PC-3 (cell line): ENCODE measurements around the gene MLST8. TPM values are rescaled to one million over a fixed set of nuclear protein-coding genes. Genes with fewer than 3 reads are reported as not detected.
A peak's percentile ranks its signal among the peaks of the same experiment; 100 is the strongest.

Experiments used
- ATAC-seq: fragments of 200-7000 bp; cut with Tn5 transposase; 2 replicates; pipeline ENCODE4 v1.9.1; 2020; ENCODE audit warnings: mild to moderate bottlenecking, moderate library complexity
- BruUV-seq: library from RNA; stranded (reverse); fragments of 400-500 nt; replicated peaks from 2 replicates; lab custom pipeline; 2021; lab: Mats Ljungman, UMichigan
- CTCF ChIA-PET: fragments of 300-600 bp; sonication (Branson Sonifier 250); formaldehyde crosslinking; loops from one replicate; lab custom pipeline; 2022; ENCODE audit warnings: antibody characterized with exemption; lab: Charles Lee
- POLR2A ChIA-PET: fragments of 300-600 bp; sonication (Branson Sonifier 250); formaldehyde crosslinking; loops from one replicate; lab custom pipeline; 2022; ENCODE audit warnings: antibody characterized with exemption; ENCODE audit not compliant: unreplicated experiment; lab: Charles Lee
- DNase-seq: peaks from one replicate; pipeline ENCODE4 v3.0.0-alpha.2; 2015
- H2AFZ ChIP-seq: fragments of 300-600 bp; sonication (generic); 2 replicates; pipeline ENCODE4 v1.6.0; 2016; ENCODE audit warnings: antibody characterized with exemption, low read length
- H3F3A ChIP-seq: fragments of 300-600 bp; sonication (generic); one replicate; pipeline ENCODE4 v1.6.0; 2017; ENCODE audit warnings: antibody characterized with exemption, low read length, control low read depth, mild to moderate bottlenecking; ENCODE audit not compliant: unreplicated experiment
- H3K27ac ChIP-seq: fragments of 300-600 bp; sonication (generic); 2 replicates; pipeline ENCODE4 v1.5.1; 2016; ENCODE audit warnings: mild to moderate bottlenecking, low read length
- H3K27me3 ChIP-seq: fragments of 300-600 bp; sonication (generic); 2 replicates; pipeline ENCODE4 v1.6.1; 2016; ENCODE audit warnings: low read length, mixed read lengths
- H3K36me3 ChIP-seq: fragments of 300-600 bp; sonication (generic); 2 replicates; pipeline ENCODE4 v1.6.1; 2016; ENCODE audit warnings: low read depth, mixed run types, low read length, mixed read lengths
- H3K4me1 ChIP-seq: fragments of 300-600 bp; sonication (generic); 2 replicates; pipeline ENCODE4 v1.5.1; 2016; ENCODE audit warnings: low read length; ENCODE audit not compliant: insufficient read depth
- H3K4me2 ChIP-seq: fragments of 300-600 bp; sonication (generic); 2 replicates; pipeline ENCODE4 v1.6.0; 2016; ENCODE audit warnings: low read length
- H3K4me3 ChIP-seq: fragments of 300-600 bp; sonication (generic); 2 replicates; pipeline ENCODE4 v1.5.1; 2016; ENCODE audit warnings: mild to moderate bottlenecking, low read length, mixed read lengths
- H3K79me2 ChIP-seq: fragments of 300-600 bp; sonication (generic); 2 replicates; pipeline ENCODE4 v1.6.1; 2017; ENCODE audit warnings: low read length, mixed read lengths
- H3K9ac ChIP-seq: fragments of 300-600 bp; sonication (generic); 2 replicates; pipeline ENCODE4 v1.6.0; 2016; ENCODE audit warnings: mild to moderate bottlenecking, low read length
- H3K9me2 ChIP-seq: fragments of 300-600 bp; sonication (generic); replicated peaks from 2 replicates; pipeline ENCODE4 v1.6.1; 2016; ENCODE audit warnings: mixed run types, low read length, mixed read lengths
- H3K9me3 ChIP-seq: fragments of 300-600 bp; sonication (generic); 2 replicates; pipeline ENCODE4 v1.6.1; 2016; ENCODE audit warnings: low read length, mixed read lengths
- H4K20me1 ChIP-seq: fragments of 300-600 bp; sonication (generic); 2 replicates; pipeline ENCODE4 v1.6.1; 2016; ENCODE audit warnings: low read length, mixed read lengths
- EZH2 ChIP-seq: fragments of 300-600 bp; sonication (generic); IDR thresholded peaks from one replicate; pipeline ENCODE4 v1.6.1; 2017; ENCODE audit warnings: antibody characterized with exemption, mild to moderate bottlenecking, low read length; ENCODE audit not compliant: unreplicated experiment
- EZH2phosphoT487 ChIP-seq: fragments of 300-600 bp; sonication (generic); IDR thresholded peaks from 2 replicates; pipeline ENCODE4 v1.6.1; 2018; ENCODE audit warnings: mild to moderate bottlenecking, antibody characterized with exemption, low read length, borderline replicate concordance
- intact Hi-C: fragments of 100-400 bp; cut with micrococcal nuclease; formaldehyde crosslinking; loops from 2 replicates; pipeline ENCODE4 v1.9.0; 2023
- total RNA-seq: library from RNA; depleted of rRNA; stranded (reverse); fragments of >200 nt; gene quantifications from 2 replicates; pipeline ENCODE4 v1.2.3, GENCODE V29; 2014
- TF ChIP-seq, protein P1 (sequence below): fragments of 300-600 bp; sonication (generic); conservative IDR thresholded peaks from 2 replicates; pipeline ENCODE4 v1.5.1; 2017; ENCODE audit warnings: antibody characterized with exemption, low read depth, mild to moderate bottlenecking, low read length

Gene MLST8
- total RNA-seq, 1 experiment from 2014 or later, result 63.3 TPM

DNA sequence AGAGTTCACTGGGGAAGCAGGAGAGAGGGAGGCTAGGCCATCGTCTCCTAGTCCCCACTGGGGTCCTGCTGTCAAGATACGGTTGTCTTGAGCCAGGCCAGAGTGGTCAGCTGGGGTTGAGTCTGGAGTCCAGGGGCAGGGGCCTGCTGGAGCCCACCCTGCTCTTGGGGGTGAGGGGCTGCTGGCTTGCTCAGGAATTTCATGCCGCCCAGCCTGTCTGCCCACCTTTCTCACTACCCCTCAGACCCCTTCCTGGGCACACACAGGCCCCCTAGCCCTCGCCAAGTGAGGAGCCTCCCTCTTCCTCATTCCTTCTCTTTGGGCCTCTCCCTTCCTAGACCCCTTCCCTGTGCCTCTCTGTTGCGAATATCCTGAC, 48.4 kb upstream of the MLST8 start:
- Histone ChIP-seq H3K79me2 (peaks cover 83% of the 10 kb centered on the region), H3K9me2 (no peaks in the 10 kb centered on the region), H2AFZ (no peak overlapping the region), H3F3A (peaks cover 7% of the 10 kb centered on the region), H3K4me2 (peak overlapping the region; percentile 87), H3K4me3 (peak overlapping the region; percentile 79), H3K4me1 (peaks cover 29% of the 10 kb centered on the region), H3K27me3 (no peaks in the 10 kb centered on the region), H3K9ac (peak overlapping the region; percentile 75; the same call in 1 of the 2 replicates), H4K20me1 (peaks cover 32% of the 10 kb centered on the region), H3K27ac (no peak overlapping the region), H3K9me3 (no peaks in the 10 kb centered on the region), H3K36me3 (peaks cover 21% of the 10 kb centered on the region)
- ATAC-seq (no peak), DNase-seq (no peak)
- no TSS peak for BruUV-seq
- TF ChIP-seq, protein P1, sequence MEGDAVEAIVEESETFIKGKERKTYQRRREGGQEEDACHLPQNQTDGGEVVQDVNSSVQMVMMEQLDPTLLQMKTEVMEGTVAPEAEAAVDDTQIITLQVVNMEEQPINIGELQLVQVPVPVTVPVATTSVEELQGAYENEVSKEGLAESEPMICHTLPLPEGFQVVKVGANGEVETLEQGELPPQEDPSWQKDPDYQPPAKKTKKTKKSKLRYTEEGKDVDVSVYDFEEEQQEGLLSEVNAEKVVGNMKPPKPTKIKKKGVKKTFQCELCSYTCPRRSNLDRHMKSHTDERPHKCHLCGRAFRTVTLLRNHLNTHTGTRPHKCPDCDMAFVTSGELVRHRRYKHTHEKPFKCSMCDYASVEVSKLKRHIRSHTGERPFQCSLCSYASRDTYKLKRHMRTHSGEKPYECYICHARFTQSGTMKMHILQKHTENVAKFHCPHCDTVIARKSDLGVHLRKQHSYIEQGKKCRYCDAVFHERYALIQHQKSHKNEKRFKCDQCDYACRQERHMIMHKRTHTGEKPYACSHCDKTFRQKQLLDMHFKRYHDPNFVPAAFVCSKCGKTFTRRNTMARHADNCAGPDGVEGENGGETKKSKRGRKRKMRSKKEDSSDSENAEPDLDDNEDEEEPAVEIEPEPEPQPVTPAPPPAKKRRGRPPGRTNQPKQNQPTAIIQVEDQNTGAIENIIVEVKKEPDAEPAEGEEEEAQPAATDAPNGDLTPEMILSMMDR, result no peak
- TF ChIP-seq EZH2, result no peak
- TF ChIP-seq EZH2phosphoT487, result no peak
- intact Hi-C loops, result no loop called here
- POLR2A ChIA-PET, result no interaction called here
- CTCF ChIA-PET, result no interaction called here

DNA sequence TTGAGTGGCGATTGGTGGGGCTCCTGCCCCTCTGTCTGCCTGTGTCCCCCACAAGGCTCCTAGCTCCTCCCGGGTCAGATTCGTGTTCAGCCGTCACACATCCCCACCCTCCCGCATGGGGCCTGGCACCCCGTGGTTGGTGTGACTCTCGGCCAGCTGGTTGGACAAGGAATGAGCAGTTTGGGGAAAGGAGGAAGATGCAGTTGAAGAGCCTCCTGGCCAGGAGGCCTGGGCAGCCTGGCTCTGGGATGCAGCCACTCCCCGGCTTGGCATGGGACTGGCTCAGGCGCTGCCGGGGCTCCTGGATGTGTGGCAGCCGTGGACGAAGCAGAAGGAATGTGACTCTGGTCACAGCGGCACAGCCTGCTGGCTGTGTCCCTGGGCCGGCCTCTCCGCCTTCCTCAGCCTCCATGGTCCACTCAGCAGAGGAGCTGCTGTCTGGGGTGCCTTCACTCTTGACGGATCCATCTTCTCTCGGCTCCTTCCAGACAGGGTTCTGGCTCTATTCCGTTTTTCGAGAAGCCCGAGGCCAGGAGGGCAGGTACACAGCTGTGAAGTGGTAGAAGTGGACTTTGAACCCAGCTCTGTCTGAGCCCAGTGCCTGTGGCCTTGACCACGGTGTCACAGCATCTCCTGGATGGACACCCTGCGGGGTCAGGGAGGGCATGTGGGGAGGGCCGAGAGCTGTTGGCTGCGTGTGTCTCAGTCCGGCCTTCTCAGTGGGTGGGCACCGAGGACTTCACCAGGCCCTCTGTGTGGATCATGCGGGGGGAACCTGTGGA, 47.6 kb upstream of the MLST8 start:
- H3K4me3 ChIP-seq, result peak overlapping the region; percentile 79; the same call in 1 of the 2 replicates
- H2AFZ ChIP-seq, result no peak overlapping the region
- DNase-seq, result no peak
- no peak overlapping the region for H3K27ac ChIP-seq
- TF ChIP-seq EZH2phosphoT487, result no peak
- TF ChIP-seq, protein P1, result no peak
- TF ChIP-seq EZH2, result no peak
- ChIA-PET POLR2A (no interaction called here), CTCF (no interaction called here)
- H3K79me2 ChIP-seq, result peaks cover 83% of the 10 kb centered on the region
- peaks cover 23% of the 10 kb centered on the region for H4K20me1 ChIP-seq
- H3K4me2 ChIP-seq, result peak overlapping the region; percentile 87
- peaks cover 5% of the 10 kb centered on the region for H3F3A ChIP-seq
- no peaks in the 10 kb centered on the region for H3K9me3 ChIP-seq
- BruUV-seq, result no TSS peak
- ATAC-seq, result no peak
- H3K9ac ChIP-seq, result no peak overlapping the region
- peaks cover 21% of the 10 kb centered on the region for H3K36me3 ChIP-seq
- H3K9me2 ChIP-seq, result no peaks in the 10 kb centered on the region
- H3K4me1 ChIP-seq, result peaks cover 29% of the 10 kb centered on the region
- H3K27me3 ChIP-seq, result no peaks in the 10 kb centered on the region
- intact Hi-C loops, result no loop called here

DNA sequence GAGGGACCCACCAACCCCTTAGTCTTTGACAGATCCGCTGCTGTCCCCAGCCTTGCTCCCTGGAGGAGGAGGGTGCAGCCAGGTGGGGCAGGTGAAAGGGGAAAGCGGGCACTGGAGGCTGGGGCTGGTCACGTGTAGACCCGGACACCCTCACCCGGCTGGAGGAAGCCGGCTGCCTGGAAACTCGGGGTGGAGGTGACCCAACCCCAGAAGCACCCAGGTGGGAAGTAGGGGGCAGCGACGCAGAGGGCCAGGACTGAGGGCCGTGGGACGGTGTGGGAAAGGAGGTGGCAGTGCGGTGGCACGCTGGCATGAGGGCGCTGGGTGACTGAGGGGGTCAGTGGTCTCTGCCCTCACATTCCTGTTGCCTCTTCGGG, 47.0 kb upstream of the MLST8 start:
- ChIA-PET POLR2A (no interaction called here), CTCF (no interaction called here)
- ATAC-seq (no peak), DNase-seq (no peak)
- H3K4me3 ChIP-seq, result no peak overlapping the region
- no TSS peak for BruUV-seq
- H3K79me2 ChIP-seq, result peaks cover 77% of the 10 kb centered on the region
- no peak overlapping the region for H2AFZ ChIP-seq
- H3K27ac ChIP-seq, result no peak overlapping the region
- H4K20me1 ChIP-seq, result peaks cover 18% of the 10 kb centered on the region
- no peak for TF ChIP-seq EZH2phosphoT487
- TF ChIP-seq EZH2, result no peak
- TF ChIP-seq, protein P1, result no peak
- H3K9me2 ChIP-seq, result no peaks in the 10 kb centered on the region
- peaks cover 17% of the 10 kb centered on the region for H3K36me3 ChIP-seq
- H3K9ac ChIP-seq, result no peak overlapping the region
- peaks cover 5% of the 10 kb centered on the region for H3F3A ChIP-seq
- intact Hi-C loops, result no loop called here
- H3K27me3 ChIP-seq, result no peaks in the 10 kb centered on the region
- no peak overlapping the region for H3K4me2 ChIP-seq
- peaks cover 28% of the 10 kb centered on the region for H3K4me1 ChIP-seq
- no peaks in the 10 kb centered on the region for H3K9me3 ChIP-seq
